ENCODE results near the gene HTR7.
"Not testable (repeated sequence)": the region's sequence is repeated elsewhere in the genome, so short reads cannot be mapped to it uniquely, and the experiment has no call there.

HTR7 gene

GRCh38 chr10:90857635-90858460 lies at the start of gene HTR7:
Gene HTR7 (minus strand): TSS chr10:90858039. CDS start chr10:90857671, 368 bp downstream.
- no peak for DNase-seq

- DNase-seq = no peak
These were observed 48.8 kb upstream of the HTR7 start for GRCh38 chr10:90906596-90906995.

GRCh38 chr10:90905925-90906324 lies 48.1 kb upstream of the HTR7 start:
- no peak for DNase-seq

- DNase-seq = not testable (repeated sequence)
These were observed 39.1 kb upstream of the HTR7 start for GRCh38 chr10:90896916-90897315.

GRCh38 chr10:90893190-90893589 lies 35.4 kb upstream of the HTR7 start:
- DNase-seq = no peak

GRCh38 chr10:90890347-90890746 lies 32.5 kb upstream of the HTR7 start:
- DNase-seq = no peak

GRCh38 chr10:90889636-90890035 lies 31.8 kb upstream of the HTR7 start:
- no peak for DNase-seq

GRCh38 chr10:90888387-90888786 lies 30.5 kb upstream of the HTR7 start:
- DNase-seq = no peak

GRCh38 chr10:90887555-90887954 lies 29.7 kb upstream of the HTR7 start:
- no peak for DNase-seq

- no peak for DNase-seq
These were observed 27.3 kb upstream of the HTR7 start for GRCh38 chr10:90885176-90885575.

GRCh38 chr10:90884431-90884830 lies 26.6 kb upstream of the HTR7 start:
- DNase-seq = no peak

GRCh38 chr10:90880059-90880719 lies 22.4 kb upstream of the HTR7 start:
- peak; percentile 50 for DNase-seq

GRCh38 chr10:90879062-90879461 lies 21.2 kb upstream of the HTR7 start:
- DNase-seq = no peak

- DNase-seq = no peak
These were observed 14.8 kb upstream of the HTR7 start for GRCh38 chr10:90872648-90873020.

- DNase-seq = peak; percentile 14
These were observed 14.2 kb upstream of the HTR7 start, which contains the start of gene RPP30 for GRCh38 chr10:90871766-90872647. Gene RPP30 (plus strand): TSS chr10:90871974. CDS start chr10:90871987, 13 bp downstream.

- no peak for DNase-seq
These were observed 13.5 kb upstream of the HTR7 start for GRCh38 chr10:90871279-90871765.

GRCh38 chr10:90866050-90866598 lies 8.3 kb upstream of the HTR7 start:
- DNase-seq = no peak

- DNase-seq = no peak
These were observed 7.6 kb upstream of the HTR7 start for GRCh38 chr10:90865401-90865800.

- DNase-seq = peak; percentile 16
These were observed 5.2 kb upstream of the HTR7 start for GRCh38 chr10:90862908-90863514.

- DNase-seq = no peak
These were observed 3.0 kb upstream of the HTR7 start for GRCh38 chr10:90860790-90861189.

GRCh38 chr10:90859321-90859751 lies 1.5 kb upstream of the HTR7 start:
- no peak for DNase-seq

- DNase-seq = no peak
These were observed 676 bp upstream of the HTR7 start for GRCh38 chr10:90858461-90858968.
